ENCODE measurements around the gene JAZF1.
A peak's percentile ranks its signal among the peaks of the same experiment; 100 is the strongest.

The JAZF1 gene

DNA sequence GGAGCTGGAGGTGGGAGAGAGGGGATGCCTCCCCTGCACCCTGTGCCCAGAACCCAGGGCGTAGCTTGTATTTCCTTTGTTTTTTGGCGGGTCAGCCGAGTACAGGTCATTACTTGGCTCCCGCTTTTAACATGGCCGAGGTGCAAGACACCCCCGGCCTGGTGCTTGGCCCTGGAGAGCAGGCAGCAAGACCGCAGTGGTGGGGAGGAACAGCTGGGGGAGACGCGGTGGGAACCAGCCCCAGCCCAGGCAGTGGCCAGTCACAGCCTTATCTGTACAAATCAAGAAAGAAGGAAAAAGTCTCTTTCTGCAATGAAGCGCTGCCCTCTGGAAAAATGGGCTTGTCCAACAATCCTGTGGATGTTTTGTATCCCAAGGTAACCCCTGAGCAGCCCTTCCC lies 341.5 kb downstream of the JAZF1 start:
- no peak for DNase-seq (ENCODE audit: low spot score)

DNA sequence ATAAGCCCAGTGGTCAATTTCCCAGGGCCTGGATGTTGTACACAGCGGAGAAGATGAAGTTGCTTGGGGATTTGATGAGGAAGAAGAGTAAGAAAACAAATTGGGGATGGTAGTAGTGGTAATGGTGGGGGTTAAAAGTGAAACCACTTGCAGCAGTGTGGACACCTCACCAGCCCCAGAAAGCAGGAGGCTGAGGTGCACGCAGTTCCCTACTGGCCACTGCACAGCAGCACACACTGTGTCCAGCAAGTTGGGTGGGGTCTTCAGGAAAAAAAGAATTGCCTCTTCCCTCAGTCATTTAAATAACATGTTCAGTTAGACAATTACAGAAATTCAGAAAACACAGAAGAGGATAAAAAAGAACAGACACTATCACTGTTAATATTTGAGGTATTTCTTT lies 344.1 kb downstream of the JAZF1 start:
- DNase-seq (ENCODE audit: low spot score), result no peak

- DNase-seq (ENCODE audit: low spot score), result no peak
These were observed 345.2 kb downstream of the JAZF1 start for GRCh38 chr7:27835376-27835775.

DNA sequence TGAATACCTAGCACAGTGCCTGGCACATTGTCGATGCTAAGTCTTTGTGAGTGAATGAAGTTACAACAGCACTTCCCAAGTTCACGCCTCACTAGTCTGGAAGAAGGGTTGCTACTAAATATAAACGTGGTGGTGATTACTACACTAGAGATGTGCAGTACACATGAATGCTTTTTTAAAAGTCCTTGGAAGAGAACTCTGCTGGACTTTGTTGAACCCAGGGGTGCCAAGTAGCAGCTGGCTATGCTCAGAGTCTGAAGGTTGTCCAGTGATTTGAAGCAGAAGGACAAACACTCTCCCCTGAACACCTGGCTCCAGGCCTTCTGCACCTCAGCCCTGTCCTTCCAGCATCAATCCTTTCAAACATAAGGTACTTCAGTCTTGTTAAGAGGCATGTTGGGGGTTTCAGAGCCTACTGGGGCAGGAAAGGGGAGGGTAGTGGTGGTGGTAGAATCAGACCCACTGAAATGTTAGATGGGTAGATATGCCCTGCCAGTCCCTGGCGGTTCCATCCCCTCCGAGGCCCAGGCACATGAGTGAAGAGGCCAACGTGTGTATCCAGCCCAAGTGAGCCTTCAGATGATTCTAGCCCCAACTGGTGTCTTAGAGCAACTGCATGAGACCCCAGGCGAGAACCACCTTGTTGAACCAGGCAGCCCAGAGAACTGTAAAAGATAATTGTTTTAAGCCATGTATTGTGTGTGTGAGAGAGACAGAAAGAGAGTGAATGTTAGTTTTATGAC lies 346.2 kb downstream of the JAZF1 start:
- no peak for DNase-seq (ENCODE audit: low spot score)

DNA sequence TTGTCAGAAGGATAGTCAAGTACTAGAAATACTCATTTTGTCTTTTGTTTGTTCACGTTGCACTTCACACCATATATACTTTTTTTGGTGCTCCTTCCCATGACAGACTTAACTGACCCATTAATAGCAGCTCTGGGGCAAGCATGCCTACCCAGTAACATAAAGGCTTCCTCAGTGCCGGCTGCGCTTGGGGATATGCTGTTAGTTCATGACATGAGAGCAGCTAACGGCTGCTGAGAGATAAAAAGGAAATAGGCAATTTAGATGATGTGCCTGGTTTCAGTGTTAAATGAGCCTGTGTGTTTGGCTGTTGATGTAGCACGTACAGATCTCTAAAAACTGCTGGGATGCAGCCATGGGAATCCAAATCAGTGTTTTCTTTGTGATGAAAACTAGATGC lies 354.2 kb downstream of the JAZF1 start:
- DNase-seq (ENCODE audit: low spot score), result no peak

- DNase-seq (ENCODE audit: low spot score), result no peak
These were observed 354.7 kb downstream of the JAZF1 start for GRCh38 chr7:27825891-27826290.

DNA sequence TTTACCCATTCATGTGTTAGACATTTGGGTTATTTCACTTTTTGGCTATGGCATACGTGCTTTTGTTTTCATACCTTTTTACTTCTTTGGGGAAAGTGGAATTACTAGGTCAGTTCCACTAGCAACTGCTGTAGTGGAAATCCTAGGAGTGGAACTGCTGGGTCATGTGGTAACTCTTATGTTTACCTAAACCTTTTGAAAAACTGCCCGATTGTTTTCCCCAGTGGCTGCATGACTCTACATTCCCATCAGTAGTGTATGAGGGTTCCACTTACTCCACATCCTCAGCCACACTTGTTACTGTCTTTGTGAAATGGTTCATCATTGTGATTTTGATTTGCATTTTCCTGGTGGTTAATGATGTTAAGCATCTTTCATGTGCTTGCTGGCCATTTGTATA lies 358.4 kb downstream of the JAZF1 start:
- no peak for DNase-seq (ENCODE audit: low spot score)

DNA sequence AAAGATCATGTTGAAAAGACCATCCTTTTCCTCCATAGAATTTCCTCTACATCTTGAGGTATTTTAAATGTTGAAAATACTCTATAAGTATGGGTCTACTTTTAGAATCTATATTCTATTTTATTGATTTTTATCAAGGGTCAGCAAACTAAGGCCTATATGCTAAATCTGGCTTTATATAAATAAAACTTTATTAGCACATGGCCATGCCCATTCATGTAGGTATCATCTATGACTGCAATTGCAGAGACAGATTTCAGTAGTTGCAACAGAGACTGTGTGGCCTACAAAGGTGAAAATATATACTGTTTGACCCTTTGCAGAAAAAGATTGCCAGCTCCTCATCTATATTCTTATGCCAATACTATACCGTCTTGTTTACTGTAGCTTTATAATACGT lies 367.9 kb downstream of the JAZF1 start:
- DNase-seq (ENCODE audit: low spot score), result no peak

GRCh38 chr7:27810186-27810585 lies 370.4 kb downstream of the JAZF1 start:
- DNase-seq (ENCODE audit: low spot score), result no peak

DNA sequence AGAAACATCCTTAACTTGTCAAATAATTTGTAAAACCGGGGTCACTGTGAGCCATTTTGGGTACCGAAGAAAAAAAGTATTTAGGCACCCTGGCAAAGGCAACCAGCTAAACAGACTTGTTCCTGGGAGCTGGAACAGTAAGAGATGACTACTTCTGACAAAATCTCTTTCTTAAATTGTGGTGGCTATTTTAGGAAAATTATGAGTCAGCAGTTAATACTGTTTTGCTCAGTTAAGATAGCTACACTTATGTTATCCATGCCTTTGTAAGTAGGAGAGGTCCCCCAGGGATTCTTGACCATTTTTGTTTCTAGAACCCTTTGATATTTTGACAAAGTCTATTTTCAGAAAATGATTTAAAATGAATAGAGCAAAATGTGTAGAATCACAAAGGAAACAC lies 372.0 kb downstream of the JAZF1 start:
- no peak for DNase-seq (ENCODE audit: low spot score)

GRCh38 chr7:27804139-27804538 lies 376.5 kb downstream of the JAZF1 start:
- no peak for DNase-seq (ENCODE audit: low spot score)

- no peak for DNase-seq (ENCODE audit: low spot score)
These were observed 377.6 kb downstream of the JAZF1 start for GRCh38 chr7:27802999-27803398.

GRCh38 chr7:27799212-27799611 lies 381.4 kb downstream of the JAZF1 start:
- no peak for DNase-seq (ENCODE audit: low spot score)

- DNase-seq (ENCODE audit: low spot score), result no peak
These were observed 384.6 kb downstream of the JAZF1 start for GRCh38 chr7:27795977-27796376.

DNA sequence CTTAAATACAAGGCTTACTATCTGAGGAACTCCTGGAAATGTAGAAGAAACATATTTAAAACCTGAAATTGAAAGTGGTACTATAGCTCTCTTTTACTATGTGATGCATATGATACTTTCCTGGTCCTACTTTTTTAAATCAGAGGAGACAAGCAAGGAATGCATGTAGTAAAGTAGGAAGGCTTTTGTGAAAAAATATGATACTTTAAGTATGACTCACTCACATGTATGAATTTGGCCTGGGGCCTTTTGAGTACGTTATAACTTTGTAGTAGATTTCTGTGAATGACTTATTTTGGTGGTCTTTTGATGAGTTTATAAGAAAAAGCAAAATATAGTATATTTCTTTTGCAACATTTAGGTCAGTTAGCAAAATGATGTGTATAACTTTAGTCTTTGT lies 386.8 kb downstream of the JAZF1 start:
- no peak for DNase-seq (ENCODE audit: low spot score)

DNA sequence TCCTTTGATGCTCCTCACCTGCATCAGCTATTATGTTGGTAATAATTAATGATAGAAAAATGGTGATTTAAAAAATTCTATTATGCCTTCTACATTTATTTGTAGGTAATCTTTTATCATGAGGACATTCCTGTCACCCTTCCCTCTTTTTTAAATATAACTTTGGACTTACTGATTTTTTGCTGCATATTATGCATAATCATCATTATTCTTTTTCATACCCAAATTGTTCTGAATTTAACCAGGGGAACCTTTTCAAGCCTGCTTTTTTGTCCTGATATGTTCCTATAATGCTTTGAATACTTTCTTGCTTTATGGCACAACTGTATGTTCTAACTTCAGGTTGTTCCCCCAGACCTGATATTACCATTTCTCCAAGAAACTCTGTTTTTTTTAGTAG lies 392.2 kb downstream of the JAZF1 start:
- DNase-seq (ENCODE audit: low spot score), result no peak

GRCh38 chr7:27784399-27785053 lies 396.1 kb downstream of the JAZF1 start:
- peak; percentile 55 for DNase-seq (ENCODE audit: low spot score)

DNA sequence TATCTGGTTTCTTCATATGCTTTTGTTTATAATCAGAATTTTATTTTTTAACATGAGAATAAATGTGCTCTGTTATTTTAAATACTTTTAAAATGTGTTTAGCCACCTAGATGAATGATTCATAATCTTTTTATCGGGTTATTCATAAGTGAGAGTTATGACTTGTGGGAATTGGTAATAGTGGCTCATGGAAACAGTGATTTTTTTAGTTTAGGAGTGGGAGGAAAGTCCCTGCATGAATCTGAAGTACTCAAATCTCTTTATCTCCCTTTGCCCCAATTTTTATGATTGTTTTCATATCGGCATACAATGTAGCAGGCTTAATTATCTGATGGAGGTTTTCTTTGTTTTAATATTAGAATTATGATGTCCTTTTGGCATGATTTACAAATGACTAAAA lies 397.7 kb downstream of the JAZF1 start:
- DNase-seq (ENCODE audit: low spot score), result peak; percentile 5

GRCh38 chr7:27781188-27781587 lies 399.4 kb downstream of the JAZF1 start:
- DNase-seq (ENCODE audit: low spot score), result no peak
